ENCODE measurements around the gene KLHDC8A.

- TF ChIP-seq POLR2A (IDR thresholded peaks at IDR 0.05) (no peak), CTCF (IDR thresholded peaks at IDR 0.05) (no peak)
These were observed 70.3 kb downstream of the KLHDC8A start for GRCh38 chr1:205286335-205286950.
